ENCODE data around the gene GNPTAB.
A peak's percentile ranks its signal among the peaks of the same experiment; 100 is the strongest.

Gene GNPTAB

GRCh38 chr12:101767537-101767936 lies 63.2 kb downstream of the GNPTAB start:
- Histone ChIP-seq H3K36me3 (peaks cover 53% of the 10 kb centered on the region), H3K4me3 (ENCODE audit: low read depth in 1 of 2, low read length in 1 of 2) (no peak overlapping the region), H3K27me3 (no peaks in the 10 kb centered on the region), H3K9me3 (no peaks in the 10 kb centered on the region), H3K4me1 (ENCODE audit: control insufficient read depth in 1 of 2, insufficient read depth in 1 of 2, low read depth in 1 of 2, low read length in 1 of 2) (peaks cover 12 to 13% of the 10 kb centered on the region in 2 experiments), H3K27ac (no peak overlapping the region)
- TF ChIP-seq CTCF (IDR thresholded peaks at IDR 0.05): no peak

- TF ChIP-seq CTCF (IDR thresholded peaks at IDR 0.05): no peak
- no peaks in the 10 kb centered on the region for H3K4me1 ChIP-seq (ENCODE audit: control insufficient read depth in 1 of 2, insufficient read depth in 1 of 2, low read depth in 1 of 2, low read length in 1 of 2)
- peaks cover 70% of the 10 kb centered on the region for H3K36me3 ChIP-seq
- no peaks in the 10 kb centered on the region for H3K27me3 ChIP-seq
- H3K9me3 ChIP-seq: no peaks in the 10 kb centered on the region
- H3K4me3 ChIP-seq (ENCODE audit: low read depth in 1 of 2, low read length in 1 of 2): no peak overlapping the region
- H3K27ac ChIP-seq: no peak overlapping the region
Measured at GRCh38 chr12:101764051-101764792, 66.5 kb downstream of the GNPTAB start.

- Histone ChIP-seq H3K36me3 (peaks cover 66% of the 10 kb centered on the region), H3K27ac (peak overlapping the region; percentile 29)
Measured at GRCh38 chr12:101763246-101763931, 67.4 kb downstream of the GNPTAB start.

GRCh38 chr12:101761781-101762180 lies 69.0 kb downstream of the GNPTAB start:
- TF ChIP-seq CTCF (IDR thresholded peaks at IDR 0.05): no peak
- Histone ChIP-seq H3K4me1 (ENCODE audit: control insufficient read depth in 1 of 2, insufficient read depth in 1 of 2, low read depth in 1 of 2, low read length in 1 of 2) (no peaks in the 10 kb centered on the region), H3K36me3 (peaks cover 64% of the 10 kb centered on the region), H3K27ac (no peak overlapping the region), H3K9me3 (no peaks in the 10 kb centered on the region), H3K4me3 (ENCODE audit: low read depth in 1 of 2, low read length in 1 of 2) (no peak overlapping the region), H3K27me3 (no peaks in the 10 kb centered on the region)

More at GRCh38 chr12:101763246-101763931, 67.4 kb downstream of the GNPTAB start:
- Histone ChIP-seq H3K4me1 (ENCODE audit: control insufficient read depth in 1 of 2, insufficient read depth in 1 of 2, low read depth in 1 of 2, low read length in 1 of 2) (no peaks in the 10 kb centered on the region), H3K9me3 (no peaks in the 10 kb centered on the region), H3K27me3 (no peaks in the 10 kb centered on the region), H3K4me3 (ENCODE audit: low read depth in 1 of 2, low read length in 1 of 2) (no peak overlapping the region)
- no peak for TF ChIP-seq CTCF (IDR thresholded peaks at IDR 0.05)

- Histone ChIP-seq H3K9me3 (no peaks in the 10 kb centered on the region), H3K27me3 (no peaks in the 10 kb centered on the region), H3K4me1 (ENCODE audit: control insufficient read depth in 1 of 2, insufficient read depth in 1 of 2, low read depth in 1 of 2, low read length in 1 of 2) (no peaks in the 10 kb centered on the region), H3K27ac (no peak overlapping the region), H3K36me3 (peaks cover 64% of the 10 kb centered on the region), H3K4me3 (ENCODE audit: low read depth in 1 of 2, low read length in 1 of 2) (no peak overlapping the region)
- TF ChIP-seq CTCF (IDR thresholded peaks at IDR 0.05): no peak
Measured at GRCh38 chr12:101761350-101761749, 69.4 kb downstream of the GNPTAB start.

Measured in neutrophil (primary cell).